Mucosa of descending colon (tissue), 3 donors: ENCODE data around the gene STON2. TPM values are rescaled to one million over a fixed set of nuclear protein-coding genes. Genes with fewer than 3 reads are reported as not detected.

Source experiments
- ATAC-seq: fragments of 200-7000 bp; cut with Tn5 transposase; one replicate; pipeline ENCODE4 v1.9.1; 2020; ENCODE audit warnings: mild to moderate bottlenecking, moderate library complexity
- DNase-seq, 3 donors: peaks; one replicate each; pipeline ENCODE4 v3.0.0-alpha.2; 2020
- H3K36me3 ChIP-seq: fragments of 200-600 bp; one replicate; pipeline ENCODE4 v1.8.0; 2021; ENCODE audit warnings: low read depth, mild to moderate bottlenecking
- H3K4me1 ChIP-seq: fragments of 200-600 bp; one replicate; pipeline ENCODE4 v1.8.0; 2021; ENCODE audit warnings: low read depth, mild to moderate bottlenecking
- H3K4me3 ChIP-seq: fragments of 200-600 bp; one replicate; pipeline ENCODE4 v1.8.0; 2021; ENCODE audit warnings: mild to moderate bottlenecking
- H3K9me3 ChIP-seq: fragments of 200-600 bp; one replicate; pipeline ENCODE4 v1.8.0; 2021; ENCODE audit warnings: mild to moderate bottlenecking
- intact Hi-C, 2 donors: fragments of 100-400 bp; cut with DNase I in 1 of 2; cut with micrococcal nuclease in 1 of 2; formaldehyde crosslinking; loops; one replicate each; pipeline versions ENCODE4 v1.11.0 to v1.11.1; 2022; cut with DNase I, micrococcal nuclease
- total RNA-seq, 3 donors: library from RNA; stranded (reverse); fragmentation: NEBNext Ultra II Directional in 2 of 3; extraction: Animal tissue kit (Norgen Biotek cat#: 25700) in 2 of 3; gene quantifications; one replicate each; pipeline versions ENCODE4 v1.2.1 to v1.2.4, GENCODE V29; 2021 to 2023
- TF ChIP-seq, protein P1 (sequence below): fragments of 200-600 bp; IDR thresholded peaks from one replicate; pipeline ENCODE4 v1.8.0; 2022; ENCODE audit warnings: antibody characterized with exemption, mild to moderate bottlenecking
- donor health status: DM: no; HTN: no; CAD: no; lungs with moderate emphysema.
- donor health status: DM: no; HTN: no; CAD: no.
- donor health status: DM: no; HTN: yes; CAD: no.

STON2 gene
- total RNA-seq, 3 donors from 2014 or later, result 17.1 to 31.1 (median 20.7) TPM

DNA sequence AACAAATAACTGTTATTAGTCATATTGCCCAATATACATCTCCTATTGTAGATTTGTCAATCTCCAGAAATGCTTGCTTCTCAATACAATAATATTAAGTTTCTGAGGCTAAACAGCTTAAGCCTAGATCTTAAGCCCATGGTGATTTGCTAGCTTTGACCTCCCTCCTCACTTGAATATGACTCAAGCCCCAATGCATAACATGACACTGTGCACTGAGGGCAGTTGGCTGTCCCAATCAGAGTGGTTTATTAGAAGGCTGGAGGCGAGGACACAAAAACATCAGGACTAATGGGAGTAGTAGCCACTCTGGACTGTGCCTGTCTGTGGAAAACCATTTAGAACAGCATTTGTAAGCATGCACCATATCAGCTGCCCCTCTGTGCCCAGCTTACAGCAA lies 98.3 kb downstream of the STON2 start:
- Histone ChIP-seq H3K4me1 (no peaks in the 10 kb centered on the region), H3K36me3 (no peaks in the 10 kb centered on the region), H3K9me3 (no peaks in the 10 kb centered on the region), H3K4me3 (no peak overlapping the region)
- no peak for DNase-seq
- TF ChIP-seq, protein P1, sequence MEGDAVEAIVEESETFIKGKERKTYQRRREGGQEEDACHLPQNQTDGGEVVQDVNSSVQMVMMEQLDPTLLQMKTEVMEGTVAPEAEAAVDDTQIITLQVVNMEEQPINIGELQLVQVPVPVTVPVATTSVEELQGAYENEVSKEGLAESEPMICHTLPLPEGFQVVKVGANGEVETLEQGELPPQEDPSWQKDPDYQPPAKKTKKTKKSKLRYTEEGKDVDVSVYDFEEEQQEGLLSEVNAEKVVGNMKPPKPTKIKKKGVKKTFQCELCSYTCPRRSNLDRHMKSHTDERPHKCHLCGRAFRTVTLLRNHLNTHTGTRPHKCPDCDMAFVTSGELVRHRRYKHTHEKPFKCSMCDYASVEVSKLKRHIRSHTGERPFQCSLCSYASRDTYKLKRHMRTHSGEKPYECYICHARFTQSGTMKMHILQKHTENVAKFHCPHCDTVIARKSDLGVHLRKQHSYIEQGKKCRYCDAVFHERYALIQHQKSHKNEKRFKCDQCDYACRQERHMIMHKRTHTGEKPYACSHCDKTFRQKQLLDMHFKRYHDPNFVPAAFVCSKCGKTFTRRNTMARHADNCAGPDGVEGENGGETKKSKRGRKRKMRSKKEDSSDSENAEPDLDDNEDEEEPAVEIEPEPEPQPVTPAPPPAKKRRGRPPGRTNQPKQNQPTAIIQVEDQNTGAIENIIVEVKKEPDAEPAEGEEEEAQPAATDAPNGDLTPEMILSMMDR, result no peak
- intact Hi-C loops, result no loop called here
- ATAC-seq, result no peak

DNA sequence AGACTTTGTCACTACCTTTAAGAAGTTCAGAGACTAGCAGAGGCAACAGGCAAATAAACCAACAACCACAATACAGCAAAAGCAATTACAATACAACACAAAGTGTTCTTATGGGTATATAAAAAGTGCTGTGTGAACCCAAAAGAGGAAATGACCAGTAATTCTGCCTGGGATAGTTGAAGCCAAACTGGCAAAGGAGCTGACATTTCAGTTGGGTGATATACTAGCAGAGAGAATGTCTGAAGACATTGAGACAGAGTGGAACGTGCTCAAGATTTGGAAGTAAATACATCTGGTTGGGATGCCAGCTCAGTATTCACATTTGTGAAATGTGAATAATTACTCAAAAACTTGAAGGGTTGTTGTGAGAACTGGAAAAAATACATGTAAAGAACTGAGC lies 98.8 kb downstream of the STON2 start:
- intact Hi-C loops, result no loop called here
- ATAC-seq, result no peak
- Histone ChIP-seq H3K36me3 (no peaks in the 10 kb centered on the region), H3K9me3 (no peaks in the 10 kb centered on the region), H3K4me3 (no peak overlapping the region), H3K4me1 (no peaks in the 10 kb centered on the region)
- no peak for DNase-seq
- TF ChIP-seq, protein P1, result no peak

DNA sequence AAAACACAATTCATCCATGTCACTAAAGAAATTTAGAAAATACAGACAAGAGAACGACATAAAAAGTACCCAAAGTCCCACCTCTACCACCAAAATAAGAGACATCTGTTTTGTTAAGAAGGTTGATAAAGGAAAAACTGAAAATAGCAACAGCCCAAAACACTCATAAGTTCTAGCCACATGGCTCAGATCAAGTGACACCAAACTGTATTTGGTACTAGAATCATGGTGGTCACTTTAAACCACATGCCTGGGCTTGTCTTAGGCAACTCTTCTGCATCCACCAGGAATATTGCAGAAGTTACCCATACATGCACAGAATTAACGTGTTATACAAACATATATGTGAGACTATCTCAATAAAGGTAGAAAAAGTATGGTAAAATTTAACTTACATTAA lies 101.2 kb downstream of the STON2 start:
- Histone ChIP-seq H3K9me3 (no peaks in the 10 kb centered on the region), H3K4me1 (no peaks in the 10 kb centered on the region), H3K4me3 (no peak overlapping the region), H3K36me3 (no peaks in the 10 kb centered on the region)
- TF ChIP-seq, protein P1, result no peak
- ATAC-seq (no peak), DNase-seq (no peak)
- intact Hi-C loops, result no loop called here

DNA sequence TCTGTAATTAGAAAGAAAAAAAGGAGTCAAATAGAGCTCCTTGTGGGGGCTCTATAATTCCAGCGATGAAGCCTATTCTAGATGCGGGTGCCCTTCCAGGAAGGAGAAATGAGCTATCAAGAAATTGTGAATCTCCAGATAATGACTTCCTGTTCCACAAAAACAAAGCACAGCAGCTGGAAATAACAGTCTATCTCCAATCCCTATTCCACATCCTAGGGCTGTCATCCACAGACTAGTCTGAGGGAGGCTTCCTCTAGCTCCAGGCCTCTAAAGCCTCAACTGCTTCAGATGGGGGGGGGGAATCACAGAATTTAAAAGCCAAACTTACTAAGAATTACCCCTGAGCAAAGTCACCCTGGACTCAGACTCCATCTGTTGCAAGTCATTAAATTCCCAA lies 102.0 kb downstream of the STON2 start:
- intact Hi-C loops, result no loop called here
- DNase-seq, result no peak
- H3K4me3 ChIP-seq, result no peak overlapping the region
- H3K4me1 ChIP-seq, result no peaks in the 10 kb centered on the region
- H3K36me3 ChIP-seq, result no peaks in the 10 kb centered on the region
- no peaks in the 10 kb centered on the region for H3K9me3 ChIP-seq
- TF ChIP-seq, protein P1, result no peak
- ATAC-seq, result no peak

DNA sequence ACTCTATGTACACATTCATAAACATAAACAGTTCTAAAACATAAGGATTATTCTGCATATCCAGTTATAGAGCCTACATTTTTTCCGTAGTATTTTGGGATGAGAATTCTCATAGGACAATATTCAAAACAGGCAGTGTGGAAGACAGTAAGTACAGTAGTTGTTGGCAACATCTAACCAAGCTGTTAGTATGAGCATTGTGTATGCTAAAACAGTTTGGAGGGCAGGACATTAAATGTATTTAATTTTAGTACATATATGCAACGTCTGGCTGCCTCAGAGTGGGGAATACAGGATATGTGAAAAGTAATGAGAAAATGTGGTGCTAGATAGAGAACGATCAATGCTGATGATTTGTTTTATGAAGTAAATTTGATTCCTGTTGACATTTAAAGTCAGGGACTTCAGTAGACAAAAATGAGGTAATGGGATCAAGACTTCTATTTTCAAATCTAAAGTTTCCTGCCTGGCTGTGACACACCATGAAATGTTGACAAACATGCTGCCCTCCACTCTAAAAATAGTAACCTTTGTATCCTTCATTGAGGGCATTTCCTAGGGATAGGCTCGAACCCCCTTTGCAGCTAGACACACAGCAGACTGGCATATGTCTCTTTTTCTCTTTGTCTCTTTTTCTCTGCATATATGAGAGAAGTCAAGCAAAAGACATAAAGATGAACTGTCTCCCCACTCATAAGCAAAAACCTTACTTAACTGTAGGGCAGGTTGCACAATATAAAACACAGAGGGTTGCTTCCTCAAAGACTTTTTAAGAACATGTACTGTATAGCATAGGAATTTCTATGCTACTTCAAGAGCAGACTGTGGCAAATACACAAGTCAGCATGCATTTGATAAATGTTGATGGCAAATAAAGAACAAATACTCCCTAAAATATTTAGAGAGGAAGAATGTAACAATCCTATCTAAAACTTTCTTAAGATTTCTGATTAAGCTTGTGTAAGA lies 103.9 kb downstream of the STON2 start:
- DNase-seq, result no peak
- intact Hi-C loops, result no loop called here
- ATAC-seq, result no peak
- TF ChIP-seq, protein P1, result no peak
- Histone ChIP-seq H3K9me3 (no peaks in the 10 kb centered on the region), H3K36me3 (no peaks in the 10 kb centered on the region), H3K4me1 (no peaks in the 10 kb centered on the region), H3K4me3 (no peak overlapping the region)
